GM04504 (cell line): ENCODE results near the gene MAP3K2.
A peak's percentile ranks its signal among the peaks of the same experiment; 100 is the strongest.
"Not testable (repeated sequence)": the region's sequence is repeated elsewhere in the genome, so short reads cannot be mapped to it uniquely, and the experiment has no call there.

Experiments
- DNase-seq: peaks from one replicate; pipeline ENCODE4 v3.0.0-alpha.2; 2012; ENCODE audit warnings: low read depth

MAP3K2 gene

GRCh38 chr2:127421116-127421800 lies 33.5 kb upstream of the MAP3K2 start:
- DNase-seq = no peak

- DNase-seq = no peak
Measured at GRCh38 chr2:127420039-127420864, 32.5 kb upstream of the MAP3K2 start.

GRCh38 chr2:127419448-127420038 lies 31.8 kb upstream of the MAP3K2 start:
- no peak for DNase-seq

- DNase-seq = no peak
Measured at GRCh38 chr2:127419112-127419430, 31.3 kb upstream of the MAP3K2 start.

GRCh38 chr2:127418300-127419111 lies 30.7 kb upstream of the MAP3K2 start, which contains the start of gene PROC:
TSS of gene PROC (plus strand) at chr2:127418427. CDS start at chr2:127419943, 1,516 bp downstream.
- no peak for DNase-seq

- no peak for DNase-seq
Measured at GRCh38 chr2:127417406-127417805, 29.6 kb upstream of the MAP3K2 start.

GRCh38 chr2:127416506-127417001 lies 28.8 kb upstream of the MAP3K2 start:
- DNase-seq = no peak

GRCh38 chr2:127415593-127416505 lies 28.1 kb upstream of the MAP3K2 start:
- no peak for DNase-seq

GRCh38 chr2:127414638-127415592 lies 27.1 kb upstream of the MAP3K2 start:
- DNase-seq = no peak

- no peak for DNase-seq
Measured at GRCh38 chr2:127413782-127414637, 26.2 kb upstream of the MAP3K2 start.

- DNase-seq = no peak
Measured at GRCh38 chr2:127413200-127413599, 25.4 kb upstream of the MAP3K2 start.

GRCh38 chr2:127411653-127412369 lies 24.0 kb upstream of the MAP3K2 start:
- no peak for DNase-seq

GRCh38 chr2:127410871-127411652 lies 23.3 kb upstream of the MAP3K2 start:
- peak; percentile 76 for DNase-seq

GRCh38 chr2:127409716-127410115 lies 21.9 kb upstream of the MAP3K2 start:
- not testable (repeated sequence) for DNase-seq

GRCh38 chr2:127408807-127409099 lies 21.0 kb upstream of the MAP3K2 start:
- no peak for DNase-seq

GRCh38 chr2:127408004-127408806 lies 20.4 kb upstream of the MAP3K2 start:
- peak; percentile 79 for DNase-seq

- DNase-seq = no peak
Measured at GRCh38 chr2:127407661-127408003, 19.9 kb upstream of the MAP3K2 start.
